ENCODE results near the gene FUS. TPM values are rescaled to one million over a fixed set of nuclear protein-coding genes. Genes with fewer than 3 reads are reported as not detected.

FUS gene
- total and polyA plus RNA-seq, 2 donors (not counting 3 experiments of a cell fraction or from before 2014, with no cell fraction given) = 307 to 569 TPM

- Histone ChIP-seq H3K36me3 (ENCODE audit: control insufficient read depth in 2 of 2, extremely low read depth in 1 of 2, insufficient read depth in 2 of 2, low read length in 2 of 2) (peaks cover 56 to 61% of the 10 kb centered on the region in 2 experiments), H3K27me3 (ENCODE audit: control insufficient read depth in 2 of 2, insufficient read depth in 2 of 2, low read length in 2 of 2) (no peaks in the 10 kb centered on the region), H3K9me1 (replicated peaks; ENCODE audit: control insufficient read depth, extremely low read depth, insufficient read depth, low read length) (no peaks in the 10 kb centered on the region), H3K4me1 (ENCODE audit: control insufficient read depth, extremely low read depth, insufficient read depth, low read length) (peaks cover 15% of the 10 kb centered on the region), H3K4me3 (replicated peaks in 1 of 3; ENCODE audit: insufficient read depth in 1 of 3, low read depth in 1 of 3, low read length in 3 of 3) (no peak overlapping the region), H2AFZ (ENCODE audit: low read depth, low read length) (no peak overlapping the region), H3K9ac (replicated peaks; ENCODE audit: extremely low read depth, insufficient read depth, low read length) (no peak overlapping the region), H3K4me2 (ENCODE audit: insufficient read depth, low read length) (no peak overlapping the region), H3K79me2 (ENCODE audit: control insufficient read depth, insufficient read depth, low read length) (peaks cover 93% of the 10 kb centered on the region), H4K20me1 (replicated peaks; ENCODE audit: control insufficient read depth, extremely low read depth, insufficient read depth, low read length) (peaks cover 24% of the 10 kb centered on the region), H3K9me3 (replicated peaks; ENCODE audit: control insufficient read depth, insufficient read depth, low read length) (no peaks in the 10 kb centered on the region), H3K27ac (ENCODE audit: insufficient read depth, low read depth, low read length) (no peak overlapping the region)
- CTCF ChIA-PET = interaction anchor here (0.7 kb wide), 1 partner anchor 174 kb away, joined by 3 read pairs; no protein-coding TSS in a partner anchor
- dilution Hi-C loops (cut with MboI; ENCODE audit: extremely low pct_ligation_motif_present, low sequenced_read_pairs) (no loop called here), intact Hi-C loops (cut with micrococcal nuclease) (loop anchor here (5.0 kb wide), 1 partner anchor 272 kb away; the partner anchor contains the start of gene ARMC5)
- POLR2A ChIA-PET = no interaction called here
- TF ChIP-seq MYC (IDR thresholded peaks at IDR 0.05; ENCODE audit: low read depth, low read length) = no peak
- TF ChIP-seq POLR2A (IDR thresholded peaks at IDR 0.05; ENCODE audit: low read depth, low read length) = no peak
- no peak for TF ChIP-seq CTCF (IDR thresholded peaks at IDR 0.05; ENCODE audit: extremely low read depth in 1 of 2, insufficient read depth in 1 of 2, low read depth in 1 of 2, low read length in 2 of 2)
- TF ChIP-seq FOS (IDR thresholded peaks at IDR 0.05; ENCODE audit: borderline replicate concordance, insufficient read depth, low read length) = no peak
- no peak for TF ChIP-seq EZH2 (IDR thresholded peaks at IDR 0.05; ENCODE audit: borderline replicate concordance, low read depth, low read length, severe bottlenecking)
- TF ChIP-seq JUN (IDR thresholded peaks at IDR 0.05; ENCODE audit: borderline replicate concordance, insufficient read depth, insufficient read length, low read depth) = no peak
- TF ChIP-seq POLR2AphosphoS5 (IDR thresholded peaks at IDR 0.05; ENCODE audit: insufficient read depth, low read depth, low read length) = no peak
- no peak for TF ChIP-seq GATA2 (IDR thresholded peaks at IDR 0.05; ENCODE audit: insufficient read depth, insufficient read length, low read depth, low read length)
- TF ChIP-seq, protein P1, sequence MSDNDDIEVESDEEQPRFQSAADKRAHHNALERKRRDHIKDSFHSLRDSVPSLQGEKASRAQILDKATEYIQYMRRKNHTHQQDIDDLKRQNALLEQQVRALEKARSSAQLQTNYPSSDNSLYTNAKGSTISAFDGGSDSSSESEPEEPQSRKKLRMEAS (IDR thresholded peaks at IDR 0.05; ENCODE audit: insufficient read depth, insufficient read length) = no peak
- no TSS peak for BruUV-seq (replicated peaks)
- DNase-seq (ENCODE audit: low read depth, low spot score) (no peak), FAIRE-seq (no peak)
Measured at GRCh38 chr16:31184888-31185287, 4.9 kb downstream of the FUS start.
